ENCODE results near the gene LRPPRC. TPM values are rescaled to one million over a fixed set of nuclear protein-coding genes. Genes with fewer than 3 reads are reported as not detected.
A peak's percentile ranks its signal among the peaks of the same experiment; 100 is the strongest.
"Not testable (repeated sequence)": the region's sequence is repeated elsewhere in the genome, so short reads cannot be mapped to it uniquely, and the experiment has no call there.

The LRPPRC gene
- total RNA-seq, 1 experiment from 2014 or later: 82.7 TPM

- H3K36me3 ChIP-seq (ENCODE audit: insufficient read depth, low read length): no peaks in the 10 kb centered on the region
- no peak overlapping the region for H3K9ac ChIP-seq (ENCODE audit: low read length)
- no peak overlapping the region for H3K27ac ChIP-seq (ENCODE audit: low read length)
- H3K4me3 ChIP-seq (ENCODE audit: low read length): no peak overlapping the region
- no peak overlapping the region for H2AFZ ChIP-seq (ENCODE audit: low read length)
- peak; percentile 75 for DNase-seq
- no peaks in the 10 kb centered on the region for H3K9me3 ChIP-seq (ENCODE audit: low read length)
- no peaks in the 10 kb centered on the region for H4K20me1 ChIP-seq (ENCODE audit: insufficient read depth, low read depth, low read length)
- H3K9me2 ChIP-seq (replicated peaks; ENCODE audit: insufficient read depth, low read length): no peaks in the 10 kb centered on the region
- H3K79me2 ChIP-seq (ENCODE audit: low read length): no peaks in the 10 kb centered on the region
- no peaks in the 10 kb centered on the region for H3K4me1 ChIP-seq (ENCODE audit: low read length)
- no peak overlapping the region for H3K4me2 ChIP-seq (ENCODE audit: low read depth, low read length, poor library complexity, severe bottlenecking)
- no peaks in the 10 kb centered on the region for H3K27me3 ChIP-seq (ENCODE audit: low read length)
Measured at GRCh38 chr2:44016282-44016681, 20.5 kb upstream of the LRPPRC start.

GRCh38 chr2:44015239-44015638 is 19.4 kb upstream of the LRPPRC start:
- no peak for DNase-seq
- Histone ChIP-seq H3K27me3 (ENCODE audit: low read length) (no peaks in the 10 kb centered on the region), H4K20me1 (ENCODE audit: insufficient read depth, low read depth, low read length) (no peaks in the 10 kb centered on the region), H3K4me1 (ENCODE audit: low read length) (no peaks in the 10 kb centered on the region), H3K27ac (ENCODE audit: low read length) (no peak overlapping the region), H3K9ac (ENCODE audit: low read length) (no peak overlapping the region), H3K36me3 (ENCODE audit: insufficient read depth, low read length) (no peaks in the 10 kb centered on the region), H3K9me2 (replicated peaks; ENCODE audit: insufficient read depth, low read length) (no peaks in the 10 kb centered on the region), H3K4me3 (ENCODE audit: low read length) (no peak overlapping the region), H3K9me3 (ENCODE audit: low read length) (no peaks in the 10 kb centered on the region), H2AFZ (ENCODE audit: low read length) (no peak overlapping the region), H3K79me2 (ENCODE audit: low read length) (no peaks in the 10 kb centered on the region), H3K4me2 (ENCODE audit: low read depth, low read length, poor library complexity, severe bottlenecking) (no peak overlapping the region)

- DNase-seq; H3K9me2 ChIP-seq (replicated peaks; ENCODE audit: insufficient read depth, low read length); H3K27ac ChIP-seq (ENCODE audit: low read length); H3K9ac ChIP-seq (ENCODE audit: low read length); H3K79me2 ChIP-seq (ENCODE audit: low read length); H3K36me3 ChIP-seq (ENCODE audit: insufficient read depth, low read length); H3K4me2 ChIP-seq (ENCODE audit: low read depth, low read length, poor library complexity, severe bottlenecking); H2AFZ ChIP-seq (ENCODE audit: low read length); H3K4me1 ChIP-seq (ENCODE audit: low read length); H3K4me3 ChIP-seq (ENCODE audit: low read length); H3K27me3 ChIP-seq (ENCODE audit: low read length); H3K9me3 ChIP-seq (ENCODE audit: low read length); H4K20me1 ChIP-seq (ENCODE audit: insufficient read depth, low read depth, low read length): not testable (repeated sequence)
Measured at GRCh38 chr2:44013205-44013604, 17.4 kb upstream of the LRPPRC start.

GRCh38 chr2:44010266-44010665 is 14.5 kb upstream of the LRPPRC start:
- H3K4me1 ChIP-seq (ENCODE audit: low read length): peaks cover 2% of the 10 kb centered on the region
- H3K9me3 ChIP-seq (ENCODE audit: low read length): no peaks in the 10 kb centered on the region
- H3K27me3 ChIP-seq (ENCODE audit: low read length): no peaks in the 10 kb centered on the region
- no peak overlapping the region for H2AFZ ChIP-seq (ENCODE audit: low read length)
- DNase-seq: no peak
- H3K9ac ChIP-seq (ENCODE audit: low read length): no peak overlapping the region
- H3K4me2 ChIP-seq (ENCODE audit: low read depth, low read length, poor library complexity, severe bottlenecking): no peak overlapping the region
- H3K27ac ChIP-seq (ENCODE audit: low read length): no peak overlapping the region
- H3K79me2 ChIP-seq (ENCODE audit: low read length): no peaks in the 10 kb centered on the region
- no peaks in the 10 kb centered on the region for H3K36me3 ChIP-seq (ENCODE audit: insufficient read depth, low read length)
- H3K4me3 ChIP-seq (ENCODE audit: low read length): no peak overlapping the region
- no peaks in the 10 kb centered on the region for H4K20me1 ChIP-seq (ENCODE audit: insufficient read depth, low read depth, low read length)
- H3K9me2 ChIP-seq (replicated peaks; ENCODE audit: insufficient read depth, low read length): no peaks in the 10 kb centered on the region

GRCh38 chr2:44009136-44009735 is 13.4 kb upstream of the LRPPRC start:
- no peaks in the 10 kb centered on the region for H3K27me3 ChIP-seq (ENCODE audit: low read length)
- no peak for DNase-seq
- no peaks in the 10 kb centered on the region for H3K9me3 ChIP-seq (ENCODE audit: low read length)
- no peak overlapping the region for H3K27ac ChIP-seq (ENCODE audit: low read length)
- no peaks in the 10 kb centered on the region for H4K20me1 ChIP-seq (ENCODE audit: insufficient read depth, low read depth, low read length)
- H2AFZ ChIP-seq (ENCODE audit: low read length): no peak overlapping the region
- H3K79me2 ChIP-seq (ENCODE audit: low read length): no peaks in the 10 kb centered on the region
- peaks cover 3% of the 10 kb centered on the region for H3K4me1 ChIP-seq (ENCODE audit: low read length)
- H3K4me2 ChIP-seq (ENCODE audit: low read depth, low read length, poor library complexity, severe bottlenecking): no peak overlapping the region
- H3K9me2 ChIP-seq (replicated peaks; ENCODE audit: insufficient read depth, low read length): no peaks in the 10 kb centered on the region
- no peaks in the 10 kb centered on the region for H3K36me3 ChIP-seq (ENCODE audit: insufficient read depth, low read length)
- no peak overlapping the region for H3K4me3 ChIP-seq (ENCODE audit: low read length)
- H3K9ac ChIP-seq (ENCODE audit: low read length): no peak overlapping the region

- H3K9me3 ChIP-seq (ENCODE audit: low read length): no peaks in the 10 kb centered on the region
- no peak overlapping the region for H3K4me3 ChIP-seq (ENCODE audit: low read length)
- H3K36me3 ChIP-seq (ENCODE audit: insufficient read depth, low read length): no peaks in the 10 kb centered on the region
- H3K9me2 ChIP-seq (replicated peaks; ENCODE audit: insufficient read depth, low read length): no peaks in the 10 kb centered on the region
- no peak overlapping the region for H3K4me2 ChIP-seq (ENCODE audit: low read depth, low read length, poor library complexity, severe bottlenecking)
- H3K9ac ChIP-seq (ENCODE audit: low read length): no peak overlapping the region
- H3K27ac ChIP-seq (ENCODE audit: low read length): no peak overlapping the region
- no peak for DNase-seq
- no peaks in the 10 kb centered on the region for H3K79me2 ChIP-seq (ENCODE audit: low read length)
- H4K20me1 ChIP-seq (ENCODE audit: insufficient read depth, low read depth, low read length): no peaks in the 10 kb centered on the region
- H3K4me1 ChIP-seq (ENCODE audit: low read length): peaks cover 3% of the 10 kb centered on the region
- no peak overlapping the region; the same call in 1 of the 2 replicates for H2AFZ ChIP-seq (ENCODE audit: low read length)
- H3K27me3 ChIP-seq (ENCODE audit: low read length): no peaks in the 10 kb centered on the region
Measured at GRCh38 chr2:44005846-44006245, 10.1 kb upstream of the LRPPRC start.

- Histone ChIP-seq H3K9me3 (ENCODE audit: low read length) (no peaks in the 10 kb centered on the region), H3K36me3 (ENCODE audit: insufficient read depth, low read length) (no peaks in the 10 kb centered on the region), H3K9ac (ENCODE audit: low read length) (no peak overlapping the region), H3K79me2 (ENCODE audit: low read length) (no peaks in the 10 kb centered on the region), H3K4me1 (ENCODE audit: low read length) (peaks cover 3% of the 10 kb centered on the region), H3K9me2 (replicated peaks; ENCODE audit: insufficient read depth, low read length) (no peaks in the 10 kb centered on the region), H3K4me3 (ENCODE audit: low read length) (no peak overlapping the region), H4K20me1 (ENCODE audit: insufficient read depth, low read depth, low read length) (no peaks in the 10 kb centered on the region), H3K27ac (ENCODE audit: low read length) (no peak overlapping the region), H3K4me2 (ENCODE audit: low read depth, low read length, poor library complexity, severe bottlenecking) (no peak overlapping the region), H2AFZ (ENCODE audit: low read length) (no peak overlapping the region), H3K27me3 (ENCODE audit: low read length) (no peaks in the 10 kb centered on the region)
- no peak for DNase-seq
Measured at GRCh38 chr2:44004735-44005602, 9.2 kb upstream of the LRPPRC start.

GRCh38 chr2:44001716-44002115 is 5.9 kb upstream of the LRPPRC start:
- no peaks in the 10 kb centered on the region for H4K20me1 ChIP-seq (ENCODE audit: insufficient read depth, low read depth, low read length)
- no peaks in the 10 kb centered on the region for H3K9me3 ChIP-seq (ENCODE audit: low read length)
- no peak overlapping the region for H3K4me2 ChIP-seq (ENCODE audit: low read depth, low read length, poor library complexity, severe bottlenecking)
- H3K9me2 ChIP-seq (replicated peaks; ENCODE audit: insufficient read depth, low read length): no peaks in the 10 kb centered on the region
- no peak overlapping the region for H3K9ac ChIP-seq (ENCODE audit: low read length)
- H2AFZ ChIP-seq (ENCODE audit: low read length): no peak overlapping the region
- no peak overlapping the region for H3K4me3 ChIP-seq (ENCODE audit: low read length)
- no peak overlapping the region for H3K27ac ChIP-seq (ENCODE audit: low read length)
- DNase-seq: no peak
- no peaks in the 10 kb centered on the region for H3K79me2 ChIP-seq (ENCODE audit: low read length)
- H3K27me3 ChIP-seq (ENCODE audit: low read length): no peaks in the 10 kb centered on the region
- H3K4me1 ChIP-seq (ENCODE audit: low read length): peaks cover 3% of the 10 kb centered on the region
- H3K36me3 ChIP-seq (ENCODE audit: insufficient read depth, low read length): no peaks in the 10 kb centered on the region
